Right atrium auricular region (tissue), 2 donors: ENCODE results near the gene NDUFAF8. TPM values are rescaled to one million over a fixed set of nuclear protein-coding genes. Genes with fewer than 3 reads are reported as not detected.

Source experiments
- DNase-seq: peaks from one replicate; pipeline ENCODE4 v3.0.0-alpha.2; 2019; ENCODE audit warnings: low spot score
- H3K27ac ChIP-seq, 2 donors: fragments of 200-600 bp; sonication (generic); 1 replicate in 1 of 2; 2 replicates in 1 of 2; pipeline ENCODE4 v1.5.1; 2016 to 2019
- H3K27me3 ChIP-seq, 2 donors: fragments of 200-600 bp; sonication (generic); one replicate each; pipeline versions ENCODE4 v1.5.1 to v1.6.0; 2017 to 2019
- H3K36me3 ChIP-seq: fragments of 200-600 bp; sonication (generic); one replicate; pipeline ENCODE4 v1.5.1; 2016
- H3K4me1 ChIP-seq, 2 donors: fragments of 200-600 bp; sonication (generic); one replicate each; pipeline versions ENCODE4 v1.5.1 to v1.6.0; 2017 to 2019
- H3K4me3 ChIP-seq, 2 donors: fragments of 200-600 bp; sonication (generic); 1 replicate in 1 of 2; 2 replicates in 1 of 2; pipeline ENCODE4 v1.5.1; 2017 to 2019; ENCODE audit warnings: mild to moderate bottlenecking in 1 of 2, moderate library complexity in 1 of 2
- H3K9me3 ChIP-seq, 2 donors: fragments of 200-600 bp; sonication (generic); one replicate each; pipeline ENCODE4 v1.5.1; 2019
- total RNA-seq, 2 donors: library from RNA; depleted of rRNA; stranded (reverse); fragments of >200 nt; gene quantifications; one replicate each; pipeline ENCODE4 v1.1.0, GENCODE V29; 2016
- TF ChIP-seq, protein P1 (sequence below), 2 donors: fragments of 200-600 bp; sonication (generic); IDR thresholded peaks; one replicate each; pipeline ENCODE4 v1.5.1; 2019; ENCODE audit warnings: antibody characterized with exemption in 2 of 2

Gene NDUFAF8
- total RNA-seq, 2 donors from 2014 or later: 53.1 to 53.5 TPM

DNA sequence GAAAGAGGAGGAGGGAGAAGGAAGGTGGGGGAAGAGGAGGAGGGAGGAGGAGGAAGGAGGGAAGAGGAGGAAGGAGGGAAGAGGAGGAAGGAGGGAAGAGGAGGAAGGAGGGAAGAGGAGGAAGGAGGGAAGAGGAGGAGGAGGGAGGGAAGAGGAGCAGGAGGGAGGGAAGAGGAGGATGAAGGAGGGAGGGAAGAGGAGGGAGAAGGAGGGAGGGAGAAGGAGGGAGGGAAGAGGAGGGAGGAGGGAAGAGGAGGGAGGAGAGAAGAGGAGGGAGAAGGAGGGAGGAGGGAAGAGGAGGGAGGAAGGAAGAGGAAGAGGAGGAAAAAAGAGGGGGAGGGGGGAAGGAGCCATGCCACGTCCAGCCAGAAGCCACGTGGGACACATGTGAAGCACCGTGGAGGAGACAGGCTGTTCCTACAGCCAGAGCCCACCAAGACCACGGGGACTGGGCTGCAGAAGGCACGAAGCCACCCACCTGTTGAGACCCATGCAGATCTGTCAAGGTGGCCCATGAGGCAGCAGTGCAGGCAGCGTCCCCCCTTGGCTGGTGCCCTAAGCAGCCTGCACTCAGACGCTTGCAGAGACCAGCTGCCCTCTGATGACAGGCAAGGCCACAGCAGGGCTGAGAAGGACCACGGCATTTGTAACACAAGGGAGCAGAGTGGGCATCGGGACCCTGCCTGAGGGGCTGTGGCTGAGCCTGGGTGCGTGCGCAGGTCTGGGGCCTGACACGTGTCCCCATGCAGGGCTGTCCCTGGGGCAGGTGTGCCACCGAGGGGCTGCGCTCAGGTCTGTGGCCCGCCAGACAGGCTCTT is 10.3 kb downstream of the NDUFAF8 start:
- no peak for DNase-seq
- peaks cover 31% of the 10 kb centered on the region for H3K36me3 ChIP-seq

DNA sequence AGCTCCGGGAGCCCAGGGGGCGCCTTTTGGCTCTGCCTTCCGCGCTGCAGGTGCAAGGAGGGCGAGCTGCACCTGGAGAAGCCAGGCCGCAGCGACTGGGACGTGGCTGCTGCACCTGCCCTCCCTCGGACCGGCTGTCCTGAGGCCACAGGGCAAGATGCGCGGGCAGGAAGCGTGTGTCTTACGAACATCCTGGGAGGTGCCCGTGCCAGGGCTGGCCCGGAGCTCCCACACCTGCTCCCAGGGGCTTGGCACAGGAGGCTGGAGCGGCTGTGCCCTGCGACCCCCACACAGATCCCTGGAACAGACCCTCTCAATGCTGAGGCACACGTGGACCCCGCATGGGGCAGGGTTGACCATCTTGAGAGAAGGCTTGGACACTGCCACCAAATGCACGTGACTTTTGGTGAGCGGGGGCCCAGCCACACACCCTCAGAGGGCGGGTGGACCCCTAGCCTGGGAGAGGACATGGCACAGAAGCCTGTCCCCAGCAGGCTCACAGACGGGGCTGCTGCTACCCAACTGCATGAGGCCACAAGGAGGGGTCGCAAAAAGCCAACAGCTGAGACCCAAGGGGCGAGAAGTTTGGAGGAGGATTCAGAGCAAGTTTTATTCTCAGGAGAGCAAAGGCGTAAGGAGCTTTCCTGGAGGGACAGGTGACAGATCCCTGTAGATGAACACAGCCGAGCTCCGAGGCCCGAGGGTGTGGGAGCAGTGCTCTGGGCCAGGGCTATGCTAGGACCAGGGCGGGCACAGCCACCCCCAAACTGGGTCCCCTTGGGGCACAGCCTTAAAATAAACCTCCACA is 11.4 kb downstream of the NDUFAF8 start:
- Histone ChIP-seq H3K36me3 (peaks cover 31% of the 10 kb centered on the region), H3K27me3 (no peaks in the 10 kb centered on the region), H3K4me3 (no peak overlapping the region), H3K27ac (no peak overlapping the region), H3K9me3 (no peaks in the 10 kb centered on the region), H3K4me1 (peaks cover 0 to 18% of the 10 kb centered on the region in 2 donors)
- DNase-seq: no peak
- TF ChIP-seq, protein P1, sequence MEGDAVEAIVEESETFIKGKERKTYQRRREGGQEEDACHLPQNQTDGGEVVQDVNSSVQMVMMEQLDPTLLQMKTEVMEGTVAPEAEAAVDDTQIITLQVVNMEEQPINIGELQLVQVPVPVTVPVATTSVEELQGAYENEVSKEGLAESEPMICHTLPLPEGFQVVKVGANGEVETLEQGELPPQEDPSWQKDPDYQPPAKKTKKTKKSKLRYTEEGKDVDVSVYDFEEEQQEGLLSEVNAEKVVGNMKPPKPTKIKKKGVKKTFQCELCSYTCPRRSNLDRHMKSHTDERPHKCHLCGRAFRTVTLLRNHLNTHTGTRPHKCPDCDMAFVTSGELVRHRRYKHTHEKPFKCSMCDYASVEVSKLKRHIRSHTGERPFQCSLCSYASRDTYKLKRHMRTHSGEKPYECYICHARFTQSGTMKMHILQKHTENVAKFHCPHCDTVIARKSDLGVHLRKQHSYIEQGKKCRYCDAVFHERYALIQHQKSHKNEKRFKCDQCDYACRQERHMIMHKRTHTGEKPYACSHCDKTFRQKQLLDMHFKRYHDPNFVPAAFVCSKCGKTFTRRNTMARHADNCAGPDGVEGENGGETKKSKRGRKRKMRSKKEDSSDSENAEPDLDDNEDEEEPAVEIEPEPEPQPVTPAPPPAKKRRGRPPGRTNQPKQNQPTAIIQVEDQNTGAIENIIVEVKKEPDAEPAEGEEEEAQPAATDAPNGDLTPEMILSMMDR (IDR thresholded peaks at IDR 0.05): no peak

More for the DNA sequence above, 10.3 kb downstream of the NDUFAF8 start:
- TF ChIP-seq, protein P1 (IDR thresholded peaks at IDR 0.05): no peak
- no peaks in the 10 kb centered on the region for H3K27me3 ChIP-seq
- H3K4me3 ChIP-seq: no peak overlapping the region
- H3K9me3 ChIP-seq: no peaks in the 10 kb centered on the region
- H3K4me1 ChIP-seq: peaks cover 0 to 7% of the 10 kb centered on the region in 2 donors
- H3K27ac ChIP-seq: no peak overlapping the region

DNA sequence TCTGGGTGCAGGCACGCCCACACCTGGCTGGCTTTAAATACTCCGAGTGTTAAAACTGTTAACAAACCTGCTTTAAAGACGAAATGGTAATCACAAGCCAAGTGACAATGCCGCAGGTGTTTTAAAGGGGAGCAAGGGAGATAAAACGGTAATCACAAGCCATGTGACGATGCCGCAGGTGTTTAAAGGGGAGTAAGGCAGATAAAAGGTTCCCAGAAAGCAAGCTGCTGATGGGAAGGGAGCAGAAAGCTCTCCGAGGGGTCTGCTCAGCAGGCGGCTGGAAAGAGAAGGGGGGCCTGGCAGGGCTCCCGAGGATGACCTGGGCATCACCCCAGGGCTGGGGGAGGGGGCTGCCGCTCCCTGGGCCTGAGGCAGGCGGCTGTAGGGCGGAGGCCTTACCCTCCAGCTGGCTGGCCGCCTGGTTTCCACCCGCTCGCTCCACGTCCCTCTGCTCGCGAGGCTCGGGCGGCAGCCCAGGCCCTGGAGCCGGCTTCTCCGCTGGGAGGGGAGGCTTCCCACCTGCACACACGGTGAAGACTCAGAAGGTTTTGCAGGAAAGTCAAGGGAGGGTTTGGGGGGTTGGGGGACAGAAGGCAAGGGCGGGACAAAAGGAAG is 12.1 kb downstream of the NDUFAF8 start:
- Histone ChIP-seq H3K9me3 (no peaks in the 10 kb centered on the region), H3K27ac (no peak overlapping the region), H3K4me3 (no peak overlapping the region), H3K27me3 (no peaks in the 10 kb centered on the region), H3K4me1 (peaks cover 0 to 21% of the 10 kb centered on the region in 2 donors), H3K36me3 (peaks cover 31% of the 10 kb centered on the region)
- TF ChIP-seq, protein P1 (IDR thresholded peaks at IDR 0.05): no peak
- DNase-seq: no peak

DNA sequence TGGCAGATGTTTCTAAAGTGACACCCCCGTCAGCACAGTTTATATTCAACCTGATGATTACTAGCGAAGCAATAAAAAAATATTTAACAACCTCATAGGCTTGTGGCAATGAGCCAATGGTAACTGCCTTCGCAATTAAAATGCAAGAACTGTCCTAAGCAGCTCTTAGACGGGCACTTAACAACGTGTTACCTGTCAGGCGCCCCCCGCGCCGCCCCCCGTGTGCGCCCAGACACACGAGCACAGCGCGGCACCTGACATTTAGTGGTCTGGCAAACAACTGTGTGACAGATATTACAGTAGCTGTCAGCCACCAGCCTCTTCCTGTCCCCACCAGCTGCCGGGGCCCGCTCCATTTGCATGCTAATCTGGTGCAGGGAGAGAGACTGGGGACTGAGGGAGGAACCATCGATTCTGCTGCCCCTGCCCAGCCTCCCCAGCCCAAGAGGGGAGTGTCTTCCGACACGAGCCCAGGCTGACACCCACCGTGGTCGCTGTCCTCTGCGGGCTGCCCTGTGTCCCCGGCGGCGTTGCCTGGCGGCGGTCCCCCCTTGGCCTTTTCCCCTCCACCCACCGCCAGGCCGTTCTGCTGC is 12.7 kb downstream of the NDUFAF8 start:
- peaks cover 0 to 21% of the 10 kb centered on the region in 2 donors for H3K4me1 ChIP-seq
- no peak overlapping the region for H3K27ac ChIP-seq
- H3K36me3 ChIP-seq: peaks cover 31% of the 10 kb centered on the region
- TF ChIP-seq, protein P1 (IDR thresholded peaks at IDR 0.05): no peak
- no peak for DNase-seq
- H3K9me3 ChIP-seq: no peaks in the 10 kb centered on the region
- no peaks in the 10 kb centered on the region for H3K27me3 ChIP-seq
- H3K4me3 ChIP-seq: no peak overlapping the region

DNA sequence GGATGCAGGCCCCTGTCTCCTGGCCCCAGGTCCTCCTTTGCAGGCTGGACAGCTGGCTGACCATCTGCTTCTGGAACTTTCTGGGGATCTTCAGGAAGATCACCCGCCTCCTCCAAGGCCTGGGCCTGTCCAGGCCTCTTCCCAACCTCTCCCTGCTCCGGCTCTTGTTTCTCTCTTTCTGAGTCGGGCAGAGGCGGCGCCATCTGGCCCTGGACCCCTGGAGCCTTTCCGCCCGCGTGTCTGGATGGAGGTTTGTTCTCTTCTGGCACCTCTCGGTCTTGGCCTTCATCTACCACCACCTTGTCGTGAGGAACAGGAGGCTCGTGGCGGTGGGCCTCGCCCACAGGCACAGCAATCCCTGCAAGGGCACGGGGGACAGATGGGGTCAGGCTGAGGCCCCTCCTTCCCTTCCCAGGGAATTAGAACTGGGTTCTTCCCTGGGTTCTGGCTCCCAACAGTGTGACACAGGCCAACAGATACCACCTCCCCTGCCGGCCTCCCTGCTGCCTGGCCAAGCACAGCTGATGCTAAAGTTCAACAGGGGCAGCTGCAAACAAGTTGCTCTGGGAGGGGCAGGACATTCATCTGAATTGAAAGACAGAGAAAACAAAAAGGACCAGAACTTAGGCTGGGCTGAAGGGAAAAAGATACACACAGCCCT is 13.3 kb downstream of the NDUFAF8 start:
- Histone ChIP-seq H3K4me3 (no peak overlapping the region), H3K9me3 (no peaks in the 10 kb centered on the region), H3K27ac (no peak overlapping the region), H3K27me3 (no peaks in the 10 kb centered on the region), H3K36me3 (peaks cover 31% of the 10 kb centered on the region), H3K4me1 (peaks cover 0 to 21% of the 10 kb centered on the region in 2 donors)
- TF ChIP-seq, protein P1 (IDR thresholded peaks at IDR 0.05): no peak
- no peak for DNase-seq
